Astrocyte of the hippocampus (primary cell): ENCODE measurements around the gene PHACTR2.
"Not testable (repeated sequence)": the region's sequence is repeated elsewhere in the genome, so short reads cannot be mapped to it uniquely, and the experiment has no call there.

Experiments used
- DNase-seq: peaks from one replicate; pipeline ENCODE4 v3.0.0; 2011; ENCODE audit warnings: low read depth, low spot score

The PHACTR2 gene

DNA sequence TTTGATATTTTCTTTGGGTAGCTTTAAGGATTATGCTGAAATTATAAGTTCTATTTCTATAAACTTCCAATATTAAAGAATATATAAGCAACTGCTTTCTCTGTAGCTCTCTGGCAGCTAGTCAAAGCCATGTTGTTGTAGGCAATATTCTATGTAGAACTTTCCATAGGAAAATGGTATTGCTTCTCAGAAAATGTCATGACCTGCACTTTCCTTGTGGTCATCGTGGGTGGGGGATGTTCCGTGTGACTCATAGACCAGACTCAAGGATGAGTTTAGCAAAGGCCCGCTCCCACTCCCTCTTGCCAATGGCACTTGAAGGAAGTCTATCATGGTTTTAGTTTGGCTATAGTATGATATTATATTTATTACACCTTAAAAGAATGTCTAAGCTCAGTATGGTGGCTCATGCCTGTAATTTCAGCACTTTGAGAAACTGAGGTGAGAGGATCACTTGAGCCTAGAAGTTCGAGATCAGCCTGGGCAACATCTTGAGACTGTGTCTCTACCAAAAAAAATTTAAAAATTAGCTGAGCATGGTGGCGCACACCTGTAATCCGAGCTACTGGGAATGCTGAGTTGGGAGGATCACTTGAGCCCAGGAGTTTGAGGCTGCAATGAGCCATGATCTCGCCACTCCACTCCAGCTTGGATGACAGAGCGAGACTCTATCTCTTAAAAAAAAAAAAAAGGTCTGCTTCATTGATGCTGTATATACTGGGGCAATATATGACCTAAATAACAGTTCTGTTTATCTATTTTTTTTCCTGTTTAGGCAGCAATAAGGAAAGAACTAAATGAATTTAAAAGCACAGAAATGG, 128.7 kb downstream of the PHACTR2 start:
- DNase-seq, result peak; percentile 39

DNA sequence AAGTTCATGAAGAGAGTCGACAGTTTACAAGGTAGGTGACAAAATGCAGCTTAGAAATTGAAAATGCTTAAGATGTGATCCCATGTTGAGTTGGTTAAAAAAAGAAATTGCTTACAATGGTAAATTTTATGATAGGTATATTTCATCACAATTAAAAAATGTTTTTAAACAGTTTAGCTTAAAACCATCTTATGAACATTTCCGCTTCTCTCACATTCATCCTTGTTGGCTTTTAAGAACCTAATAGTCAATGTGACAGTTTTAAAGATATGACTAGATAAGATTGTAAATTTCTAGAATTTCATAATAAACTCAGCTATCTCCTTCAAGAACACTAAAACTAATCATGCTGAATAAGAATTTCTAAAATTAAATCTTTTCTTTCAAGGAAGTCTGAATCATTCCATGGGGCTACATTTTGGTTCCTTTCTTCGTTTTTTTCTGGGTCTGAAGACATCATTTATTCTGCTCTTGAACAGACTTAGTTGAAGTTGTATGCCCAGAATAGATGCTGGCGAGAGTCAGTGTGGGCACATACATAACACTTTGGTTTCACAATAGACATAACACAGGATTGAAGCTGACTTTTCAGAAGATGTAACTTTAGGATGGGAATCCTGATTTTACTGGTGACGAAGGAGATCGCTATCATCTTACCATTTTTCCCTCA, 129.5 kb downstream of the PHACTR2 start:
- no peak for DNase-seq

DNA sequence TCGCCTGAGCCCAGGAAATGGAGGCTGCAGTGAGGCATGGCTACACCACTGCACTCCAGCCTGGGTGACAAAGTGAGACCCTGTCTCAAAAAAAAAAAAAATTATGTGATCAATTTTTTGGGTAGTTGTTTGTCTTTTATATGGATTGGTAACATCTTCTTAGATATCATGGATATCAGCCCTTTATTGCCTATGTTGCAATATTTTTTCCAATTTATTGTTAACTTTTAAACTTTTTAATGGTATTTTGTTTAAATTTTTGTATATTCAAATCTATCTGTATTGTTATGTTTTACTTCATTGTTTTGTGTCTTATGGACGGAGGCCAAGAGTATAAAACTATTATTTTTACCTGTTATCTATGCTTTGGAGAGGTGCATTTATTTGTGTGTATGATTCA, 133.0 kb downstream of the PHACTR2 start:
- no peak for DNase-seq

DNA sequence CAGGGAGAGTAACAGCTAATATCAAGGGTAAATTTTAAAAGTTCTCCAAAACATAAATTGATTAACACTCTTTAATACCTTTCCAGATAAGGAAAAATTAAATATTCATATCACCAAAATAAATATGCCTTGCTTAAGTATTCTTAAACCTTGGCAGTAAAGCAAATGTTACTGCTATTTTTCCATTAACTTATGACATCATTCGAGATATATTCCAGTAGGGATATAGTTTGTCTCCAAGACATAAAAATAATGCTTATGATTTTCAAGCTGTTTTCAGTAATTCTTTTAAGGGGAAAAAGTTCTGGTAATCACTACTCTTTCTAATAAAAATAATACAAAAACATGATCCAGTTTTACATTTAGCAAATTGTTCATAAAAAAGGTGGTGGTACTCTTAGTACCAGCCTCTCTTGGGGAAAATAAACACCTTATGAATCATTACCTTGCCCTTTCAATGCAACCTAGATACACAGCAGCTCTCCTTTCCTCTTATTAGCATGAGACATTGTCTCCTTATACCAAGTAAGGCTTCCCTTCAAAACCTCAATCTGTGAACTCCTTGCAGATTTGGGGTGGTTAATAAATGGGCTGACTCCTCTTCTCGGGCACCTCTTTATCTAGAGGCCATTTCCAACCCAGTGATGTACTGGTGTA, 133.9 kb downstream of the PHACTR2 start:
- DNase-seq, result no peak

DNA sequence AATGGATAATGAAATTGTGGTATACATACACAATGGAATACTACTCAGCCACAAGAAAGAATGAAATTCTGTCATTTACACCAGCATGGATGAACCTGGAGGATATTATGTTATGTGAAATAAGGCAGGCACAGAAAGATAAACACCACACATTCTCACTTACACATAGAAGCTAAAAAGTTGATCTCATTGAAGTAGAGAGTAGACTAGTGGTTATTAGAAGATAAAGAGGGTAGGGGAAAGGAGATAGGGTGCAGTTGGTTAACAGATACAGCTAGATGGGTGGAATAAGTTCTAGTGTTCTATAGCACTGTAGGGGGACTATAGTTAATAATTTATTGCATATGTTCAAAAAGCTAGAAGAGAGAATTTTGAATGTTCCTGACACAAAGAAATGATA, 139.9 kb downstream of the PHACTR2 start:
- DNase-seq, result no peak

DNA sequence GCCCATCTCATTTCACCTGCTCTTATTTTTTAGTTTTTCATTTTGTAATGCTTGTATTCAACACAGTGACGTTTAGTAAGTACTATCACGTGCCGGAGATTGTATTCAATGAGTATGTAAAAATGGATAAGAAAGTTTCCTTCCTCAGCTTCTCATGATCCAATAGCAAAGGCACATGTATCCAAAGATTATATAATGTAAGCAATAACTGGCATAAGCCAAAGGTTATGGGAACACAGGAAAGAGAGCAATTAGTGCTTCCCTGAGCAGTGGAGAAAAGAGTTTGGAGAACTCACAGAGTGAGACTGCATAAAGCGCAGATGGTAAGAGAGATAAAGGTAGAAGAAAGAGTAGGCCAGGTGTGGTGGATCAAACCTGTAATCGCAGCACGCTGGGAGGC, 143.6 kb downstream of the PHACTR2 start:
- no peak for DNase-seq

DNA sequence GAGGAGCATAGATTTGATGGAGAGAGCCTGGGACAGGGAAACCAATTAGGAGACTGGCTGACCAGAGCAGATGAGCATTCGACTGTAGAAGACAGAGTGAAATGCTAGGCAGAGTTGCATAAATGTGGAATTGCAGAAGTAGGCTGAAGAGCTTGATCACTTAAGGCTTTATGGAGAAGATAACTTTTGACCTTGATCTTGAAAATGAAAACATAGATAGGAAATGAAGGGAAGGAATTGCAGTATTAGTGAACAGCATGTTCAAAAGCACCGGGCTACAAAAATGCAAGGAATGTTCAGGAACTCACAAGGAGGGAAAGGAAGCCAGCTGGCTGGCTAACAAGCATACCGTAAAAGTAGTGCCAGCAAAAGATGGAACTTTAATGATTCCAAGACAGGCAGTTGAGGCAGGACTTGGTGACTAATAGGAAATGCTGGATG, 144.8 kb downstream of the PHACTR2 start:
- DNase-seq, result peak; percentile 88

DNA sequence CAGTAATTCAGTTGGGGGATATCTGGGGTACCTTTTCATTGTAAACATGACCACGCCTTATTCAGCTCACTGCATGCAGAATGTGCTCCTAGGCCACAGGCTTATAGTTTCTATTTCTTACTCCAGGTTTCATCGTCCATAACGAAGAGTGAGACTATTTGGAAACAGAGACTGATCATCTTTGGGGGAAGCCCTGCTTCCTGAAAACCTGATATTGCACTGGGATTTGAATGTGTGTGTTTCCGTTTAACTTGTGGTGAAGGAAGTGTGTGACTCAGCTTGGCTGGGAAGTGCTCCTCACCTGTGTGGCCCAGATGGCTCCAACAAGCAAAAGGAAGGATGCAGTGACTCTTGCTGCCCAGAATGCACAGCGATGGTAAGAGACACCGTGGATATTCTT, 145.8 kb downstream of the PHACTR2 start:
- DNase-seq, result peak; percentile 11

DNA sequence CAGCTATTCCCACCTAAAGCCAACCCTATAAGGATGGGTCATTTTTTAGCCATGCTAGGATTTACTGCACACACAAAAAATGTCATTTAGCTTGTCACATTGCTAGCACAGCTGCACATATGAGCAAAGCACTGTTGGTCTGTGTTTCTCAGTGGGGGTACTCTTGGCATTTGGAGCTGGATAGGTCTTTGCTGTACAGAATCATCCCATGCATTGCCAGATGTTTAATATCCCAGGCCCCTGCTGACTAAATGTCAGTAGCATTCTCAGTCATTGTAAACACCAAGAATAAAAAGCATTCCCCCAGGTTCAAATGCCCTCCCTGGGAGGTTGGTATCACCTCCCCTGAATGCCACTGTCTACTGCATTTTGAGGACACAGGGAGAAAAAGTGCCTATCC, 150.8 kb downstream of the PHACTR2 start:
- DNase-seq, result no peak

DNA sequence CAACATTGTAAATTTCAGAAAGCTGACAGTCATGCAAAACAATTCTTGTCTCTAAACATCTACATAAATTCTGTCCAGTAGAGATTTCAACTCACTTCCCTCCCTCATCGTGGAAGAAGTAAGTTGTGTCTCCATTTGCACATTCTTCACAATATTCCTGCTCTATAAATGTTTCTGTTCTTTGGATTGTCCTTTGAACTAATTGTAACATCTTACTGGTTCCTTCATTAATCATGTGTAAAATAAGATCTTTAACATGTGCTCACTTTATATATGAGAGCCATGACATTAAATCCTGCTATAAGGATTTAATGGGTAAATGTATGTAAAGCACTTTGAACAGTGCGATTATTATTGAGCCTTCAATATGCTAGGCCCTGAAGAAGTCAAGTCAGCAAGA, 158.4 kb downstream of the PHACTR2 start:
- no peak for DNase-seq

DNA sequence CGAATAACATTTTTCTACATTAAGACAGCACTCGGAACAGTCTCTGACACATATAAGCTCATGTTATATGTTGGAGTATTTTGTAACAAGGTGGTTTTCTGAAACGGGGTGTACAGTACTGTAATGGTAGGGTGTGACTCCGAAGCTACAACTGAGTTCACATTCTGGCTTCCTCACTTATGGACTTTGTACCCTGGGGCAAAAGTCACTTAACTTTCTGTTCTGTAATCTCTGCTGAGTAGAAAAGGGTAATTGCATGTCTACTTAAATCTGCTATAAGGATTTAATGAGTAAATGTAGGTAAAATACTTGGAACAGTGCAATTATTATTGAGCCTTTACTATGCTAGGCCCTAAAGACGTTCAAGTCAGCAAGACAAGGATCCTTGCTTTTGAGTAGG, 160.6 kb downstream of the PHACTR2 start:
- no peak for DNase-seq

DNA sequence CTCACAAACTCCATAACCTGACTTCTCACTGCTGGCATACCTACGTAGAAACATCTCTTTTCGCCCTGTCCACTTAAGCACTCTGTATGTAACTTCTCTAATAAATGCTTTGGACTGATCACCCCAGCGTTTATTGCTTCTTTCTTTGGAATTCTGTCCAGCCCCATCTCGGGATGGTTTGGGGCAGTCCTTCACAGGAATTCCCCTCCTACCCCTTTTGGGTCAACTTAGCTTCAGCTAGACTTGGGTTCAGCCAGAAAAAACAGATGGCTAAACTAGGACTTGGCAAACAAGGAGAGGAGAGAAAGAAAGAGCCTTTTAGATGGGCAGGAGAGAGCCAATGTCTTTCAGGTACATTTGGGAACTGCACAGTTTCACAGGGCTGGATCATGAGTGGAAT, 161.4 kb downstream of the PHACTR2 start:
- no peak for DNase-seq

DNA sequence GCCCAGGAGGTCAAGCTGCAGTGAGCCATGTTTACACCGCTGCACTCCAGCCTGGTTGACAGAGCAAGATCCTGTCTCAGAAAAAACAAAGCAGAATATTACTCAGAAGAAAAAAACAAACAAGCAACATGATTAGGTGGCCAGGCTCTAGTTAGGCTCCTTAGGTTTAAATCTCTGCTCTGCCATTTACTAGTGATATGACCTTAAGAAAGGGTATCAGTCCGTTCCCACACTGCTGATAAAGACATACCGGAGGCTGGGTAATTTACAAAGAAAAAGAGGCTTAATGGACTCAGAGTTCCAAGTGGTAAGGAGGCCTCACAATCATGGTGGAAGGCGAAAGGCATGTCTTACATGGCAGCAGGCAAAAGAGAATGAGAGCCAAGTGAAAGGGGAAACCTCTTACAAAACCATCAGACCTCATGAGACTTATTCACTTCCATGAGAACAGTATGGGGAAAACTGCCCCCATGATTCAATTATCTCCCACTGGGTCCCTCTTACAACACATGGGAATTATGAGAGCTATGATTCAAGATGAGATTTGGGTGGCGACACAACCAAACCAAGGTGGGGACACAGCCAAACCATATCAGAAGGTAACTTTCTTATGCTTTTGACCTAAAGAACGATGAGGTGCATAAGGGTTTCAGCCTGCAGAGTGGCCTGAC, 163.0 kb downstream of the PHACTR2 start:
- no peak for DNase-seq

DNA sequence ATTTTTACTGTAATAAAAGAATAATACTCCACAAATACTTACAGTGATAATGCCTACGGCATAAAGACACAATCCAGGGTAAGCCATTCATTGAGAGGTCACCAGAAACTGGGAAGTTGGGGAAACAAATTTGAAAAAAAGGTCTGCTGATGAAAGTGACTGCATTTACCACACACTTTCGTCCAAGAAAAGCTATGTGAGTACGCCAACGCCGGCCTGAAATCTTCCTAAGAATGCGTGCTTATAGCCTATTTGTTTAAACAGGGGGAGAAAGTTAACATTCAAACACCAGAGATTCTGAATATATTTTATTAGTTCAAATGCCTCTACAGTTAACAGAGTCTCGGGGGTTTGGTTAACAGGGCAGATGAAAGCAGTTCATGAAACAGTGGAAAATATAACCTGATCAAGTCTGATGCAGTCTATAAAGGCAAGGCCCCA, 164.7 kb downstream of the PHACTR2 start:
- no peak for DNase-seq

DNA sequence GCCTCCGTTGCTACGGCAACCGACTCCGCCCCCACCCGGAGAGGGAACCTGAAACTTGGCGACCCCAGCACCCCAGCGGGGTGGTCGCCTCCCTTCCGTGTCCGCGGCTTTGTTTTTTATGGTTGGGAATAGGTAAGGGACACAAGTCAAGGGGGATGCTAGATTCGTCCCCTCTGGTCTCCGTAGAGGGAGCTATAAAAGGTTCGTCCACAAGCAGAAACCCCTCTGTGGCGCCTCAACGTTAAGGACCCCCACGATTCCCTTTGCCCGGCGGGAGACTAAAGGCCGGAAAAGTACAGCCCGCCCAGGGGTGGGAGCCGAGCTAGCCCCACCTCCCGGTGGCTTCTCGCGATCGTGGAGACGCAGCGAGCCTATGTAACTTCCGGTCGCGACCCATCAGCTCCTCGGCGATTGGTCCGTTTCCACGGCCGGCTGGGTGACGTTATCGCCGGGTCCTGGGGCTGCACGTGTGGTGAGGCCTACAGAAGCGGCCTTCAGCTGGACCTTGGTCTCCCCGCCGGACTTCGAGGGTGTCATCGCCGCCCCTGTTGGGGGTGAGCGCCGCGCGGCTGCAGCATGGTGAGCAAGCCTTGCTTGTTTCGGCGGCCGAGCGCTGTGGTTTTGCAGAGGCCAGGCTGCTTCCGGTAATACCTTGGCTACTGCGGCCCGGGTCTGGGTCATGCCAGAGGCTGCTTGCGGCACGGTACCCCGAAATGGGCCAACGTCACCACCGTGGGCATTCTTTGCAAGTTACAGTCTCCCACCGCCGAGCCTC, 165.3 kb downstream of the PHACTR2 start, which contains the start of gene LTV1:
TSS of gene LTV1 (plus strand) at position 437 of the 775 bp plus-strand sequence. CDS start at position 577, 140 bp downstream.
- DNase-seq, result peak; percentile 99

DNA sequence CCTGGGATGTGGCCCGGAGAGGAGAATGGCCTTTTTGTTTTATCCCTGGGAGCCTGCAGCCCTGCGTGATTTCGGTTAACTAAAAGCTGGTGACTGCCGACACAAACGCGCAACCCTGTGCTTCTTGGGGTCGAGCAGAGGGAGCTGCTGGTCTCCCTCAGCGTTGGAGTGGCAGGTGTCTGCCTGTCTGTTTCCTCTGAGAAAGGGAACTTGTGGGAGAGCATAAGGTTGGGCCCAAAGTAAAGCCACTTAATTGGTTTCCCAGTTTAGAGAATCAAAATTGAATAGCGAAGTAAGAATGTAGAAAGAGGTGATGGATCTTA, 165.9 kb downstream of the PHACTR2 start:
- DNase-seq, result no peak

DNA sequence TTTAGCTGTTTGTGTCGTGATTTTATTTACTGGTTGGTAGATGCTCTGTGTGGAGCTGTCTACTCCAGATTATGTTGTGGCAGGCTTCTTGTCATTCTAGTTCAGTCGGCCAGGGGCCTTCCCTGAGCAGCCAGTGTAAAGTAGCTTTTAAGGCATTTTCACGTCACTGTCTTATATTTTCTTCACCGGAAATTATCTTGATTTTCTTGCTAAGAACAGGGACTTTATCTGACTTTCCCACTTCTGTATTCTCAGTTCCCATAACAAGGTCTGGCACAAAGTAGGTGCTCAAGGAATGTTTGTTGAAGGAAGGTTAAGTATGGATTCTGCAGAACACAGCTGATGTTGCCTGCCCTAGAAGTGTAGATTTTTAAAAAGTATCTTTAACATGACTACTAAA, 166.2 kb downstream of the PHACTR2 start:
- DNase-seq, result no peak

DNA sequence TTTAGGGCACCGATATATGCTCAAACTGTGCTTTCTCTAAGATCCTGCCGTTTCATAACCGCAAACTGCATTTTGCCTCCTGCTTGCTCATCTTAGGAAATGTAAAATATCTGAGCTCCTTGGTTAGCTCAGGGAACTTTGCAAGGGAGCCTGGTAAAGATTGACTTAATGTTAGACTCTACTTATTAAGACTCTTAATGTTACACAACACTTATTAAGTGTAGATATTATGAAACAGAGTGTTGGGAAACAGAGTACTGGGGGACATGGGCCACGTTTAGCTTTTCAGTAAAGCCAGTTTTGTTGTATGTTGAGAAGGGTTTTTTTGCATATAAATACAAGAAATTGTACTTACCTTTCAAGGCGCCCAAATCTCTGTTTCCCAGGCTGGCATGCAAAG, 167.3 kb downstream of the PHACTR2 start:
- DNase-seq, result no peak

DNA sequence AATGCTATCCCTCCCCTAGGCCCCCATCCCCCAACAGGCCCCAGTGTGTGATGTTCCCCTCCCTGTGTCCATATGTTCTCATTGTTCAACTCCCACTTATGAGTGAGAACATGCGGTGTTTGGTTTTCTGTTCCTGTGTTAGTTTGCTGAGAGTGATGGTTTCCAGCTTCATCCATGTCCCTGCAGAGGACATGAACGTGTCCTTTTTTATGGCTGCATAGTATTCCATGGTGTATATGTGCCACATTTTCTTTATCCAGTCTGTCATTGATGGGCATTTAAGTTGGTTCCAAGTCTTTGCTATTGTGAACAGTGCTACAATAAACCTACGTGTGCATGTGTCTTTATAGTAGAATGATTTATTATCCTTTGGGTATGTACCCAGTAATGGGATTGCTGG, 173.9 kb downstream of the PHACTR2 start:
- DNase-seq, result not testable (repeated sequence)

DNA sequence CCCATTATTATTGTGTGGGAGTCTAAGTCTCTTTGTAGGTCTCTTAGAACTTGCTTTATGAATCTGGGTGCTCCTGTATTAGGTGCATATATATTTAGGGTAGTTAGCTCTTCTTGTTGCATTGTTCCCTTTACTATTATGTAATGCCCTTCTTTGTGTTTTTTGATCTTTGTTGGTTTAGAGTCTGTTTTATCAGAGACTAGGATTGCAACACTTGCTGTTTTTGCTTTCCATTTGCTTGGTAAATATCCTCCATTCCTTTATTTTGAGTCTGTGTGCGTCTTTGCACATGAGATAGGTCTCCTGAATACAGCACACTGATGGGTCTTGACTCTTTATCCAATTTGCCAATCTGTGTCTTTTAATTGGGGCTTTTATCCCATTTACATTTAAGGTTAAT, 177.3 kb downstream of the PHACTR2 start:
- not testable (repeated sequence) for DNase-seq

DNA sequence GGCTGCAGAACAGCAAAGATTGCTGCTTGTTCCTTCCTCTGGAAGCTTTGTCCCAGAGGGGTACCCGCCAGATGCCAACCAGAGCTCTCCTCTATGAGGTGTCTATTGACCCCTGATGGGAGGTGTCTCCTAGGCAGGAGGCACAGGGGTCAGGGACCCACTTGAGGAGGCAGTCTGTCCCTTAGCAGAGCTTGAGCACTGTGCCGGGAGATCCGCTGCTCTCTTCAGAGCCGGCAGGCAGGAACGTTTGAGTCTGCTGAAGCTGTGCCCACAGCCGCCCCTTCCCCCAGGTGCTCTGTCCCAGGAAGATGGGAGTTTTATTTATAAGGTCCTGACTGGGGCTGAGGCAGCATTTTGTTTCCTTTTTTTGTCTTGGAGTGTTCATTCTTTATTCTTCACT, 179.0 kb downstream of the PHACTR2 start:
- not testable (repeated sequence) for DNase-seq
